Spleen (tissue), 11 donors: Measurements from ENCODE around the gene DGKA. TPM values are rescaled to one million over a fixed set of nuclear protein-coding genes. Genes with fewer than 3 reads are reported as not detected.

ENCODE experiments used
- DNase-seq: peaks from one replicate; pipeline ENCODE4 v3.0.0-alpha.2; 2020
- H3K27ac ChIP-seq, 8 donors: fragments of 200-600 bp; sonication (generic) in 7 of 8; 1 replicate in 4 of 8; 2 replicates in 4 of 8; pipeline versions ENCODE4 v1.5.0 to v1.8.0; 2016 to 2021; ENCODE audit warnings: inconsistent platforms in 4 of 8, mild to moderate bottlenecking in 4 of 8, moderate library complexity in 1 of 8
- H3K27me3 ChIP-seq, 7 donors: fragments of 200-600 bp; sonication (generic) in 6 of 7; replicated peaks in 1 of 7; 1 replicate in 4 of 7; 2 replicates in 3 of 7; pipeline versions ENCODE4 v1.5.0 to v1.8.0; 2016 to 2021; ENCODE audit warnings: inconsistent platforms in 3 of 7, mild to moderate bottlenecking in 1 of 7
- H3K36me3 ChIP-seq, 6 donors: fragments of 200-600 bp; sonication (generic) in 5 of 6; 1 replicate in 4 of 6; 2 replicates in 2 of 6; pipeline versions ENCODE4 v1.5.0 to v1.8.0; 2016 to 2021; ENCODE audit warnings: inconsistent platforms in 2 of 6
- H3K4me1 ChIP-seq, 6 donors: fragments of 200-600 bp; sonication (generic) in 5 of 6; 1 replicate in 3 of 6; 2 replicates in 3 of 6; pipeline versions ENCODE4 v1.5.0 to v1.8.0; 2016 to 2021; ENCODE audit warnings: inconsistent platforms in 3 of 6
- H3K4me3 ChIP-seq, 8 donors: fragments of 200-600 bp; sonication (generic) in 7 of 8; 1 replicate in 4 of 8; 2 replicates in 4 of 8; pipeline versions ENCODE4 v1.5.0 to v1.8.0; 2016 to 2021; ENCODE audit warnings: inconsistent platforms in 4 of 8, mild to moderate bottlenecking in 4 of 8, moderate library complexity in 2 of 8
- H3K9me3 ChIP-seq, 8 donors: fragments of 200-600 bp; sonication (generic) in 7 of 8; 1 replicate in 4 of 8; 2 replicates in 4 of 8; pipeline versions ENCODE4 v1.5.0 to v1.8.0; 2016 to 2021; ENCODE audit warnings: inconsistent platforms in 4 of 8
- CTCF ChIP-seq, 11 experiments: fragments of 200-600 bp in 7 of 11; fragments of 450-650 bp in 4 of 11; sonication (generic) in 4 of 11; IDR thresholded peaks in 8 of 11; conservative IDR thresholded peaks in 3 of 11; 1 replicate in 7 of 11; 2 replicates in 4 of 11; pipeline versions ENCODE4 v1.4.0 to v1.8.0; 2016 to 2021; ENCODE audit warnings: antibody characterized with exemption in 11 of 11, inconsistent platforms in 4 of 11, mild to moderate bottlenecking in 1 of 11
- POLR2A ChIP-seq, 3 donors: fragments of 450-650 bp; IDR thresholded peaks; one replicate each; pipeline ENCODE4 v1.5.1; 2017; ENCODE audit warnings: antibody characterized with exemption in 3 of 3, mild to moderate bottlenecking in 1 of 3
- POLR2AphosphoS5 ChIP-seq, 3 donors: sonication (generic); formaldehyde crosslinking; IDR thresholded peaks; one replicate each; pipeline ENCODE4 v1.5.1; 2017; ENCODE audit warnings: antibody characterized with exemption in 3 of 3
- WGBS, 5 donors: extraction: QIAGEN DNeasy Blood & Tissue Kit in 3 of 5; methylation state at CpG; one replicate each; pipeline versions ENCODE4 v1.1.5 to v1.1.7; 2013 to 2018; 5-methylcytosine and 5-hydroxymethylcytosine counted together
- intact Hi-C: fragments of 100-400 bp; cut with DNase I; formaldehyde crosslinking; loops from one replicate; pipeline ENCODE4 v1.15.0; 2023; ENCODE audit warnings: low total_unique reads
- polyA plus RNA-seq, 3 donors: library from polyadenylated mRNA; stranded (reverse); fragments of 200-250 nt; gene quantifications; one replicate each; pipeline ENCODE4 v1.2.1, GENCODE V29; 2013
- total RNA-seq, 7 donors: library from RNA; depleted of rRNA in 3 of 7; stranded (reverse); fragments of >200 nt in 3 of 7; fragmentation: NEBNext Ultra II Directional in 4 of 7; extraction: Animal tissue kit (Norgen Biotek cat#: 25700) in 4 of 7; gene quantifications; one replicate each; pipeline versions ENCODE4 v1.1.0 to v1.2.1, GENCODE V29; 2016 to 2021
- donor health status: healthy with polysubstance abuse.
- donor health status: DM: no; HTN: no; CAD: no; lungs with moderate emphysema.
- donor health status: DM: no; HTN: no; CAD: no.
- donor health status: Bipolar disorder and iron deficiency.
- donor health status: healthy.
- donor health status: DM: no; HTN: no; CAD: no.
- donor health status: DM: yes; HTN: yes; CAD: no.

Gene DGKA
- total and polyA plus RNA-seq, 10 donors, result 73.8 to 261 (median 174) TPM

- H3K36me3 ChIP-seq, result peaks cover 0 to 43% (median 9%) of the 10 kb centered on the region in 6 donors
- DNase-seq, result no peak
- peak overlapping the region in 3 of 8 donors; percentile 94 to 99 (median 96) for H3K27ac ChIP-seq
- 80 to 88% (median 84%) methylated on average over 4 of the region's 4 CpGs for WGBS, 5 donors
- intact Hi-C loops, result loop anchor here (5.0 kb wide), 1 partner anchor 93 kb away; no protein-coding TSS in a partner anchor
- TF ChIP-seq POLR2AphosphoS5 (IDR thresholded peaks at IDR 0.05), result no peak
- H3K27me3 ChIP-seq, result no peaks in the 10 kb centered on the region
- peaks cover 29 to 92% (median 64%) of the 10 kb centered on the region in 6 donors for H3K4me1 ChIP-seq
- no peak overlapping the region for H3K4me3 ChIP-seq
- H3K9me3 ChIP-seq, result no peaks in the 10 kb centered on the region
Measured at GRCh38 chr12:55925371-55925770, 5.6 kb upstream of the DGKA start.

GRCh38 chr12:55925870-55926737 lies 4.9 kb upstream of the DGKA start:
- no peak for DNase-seq

DNA sequence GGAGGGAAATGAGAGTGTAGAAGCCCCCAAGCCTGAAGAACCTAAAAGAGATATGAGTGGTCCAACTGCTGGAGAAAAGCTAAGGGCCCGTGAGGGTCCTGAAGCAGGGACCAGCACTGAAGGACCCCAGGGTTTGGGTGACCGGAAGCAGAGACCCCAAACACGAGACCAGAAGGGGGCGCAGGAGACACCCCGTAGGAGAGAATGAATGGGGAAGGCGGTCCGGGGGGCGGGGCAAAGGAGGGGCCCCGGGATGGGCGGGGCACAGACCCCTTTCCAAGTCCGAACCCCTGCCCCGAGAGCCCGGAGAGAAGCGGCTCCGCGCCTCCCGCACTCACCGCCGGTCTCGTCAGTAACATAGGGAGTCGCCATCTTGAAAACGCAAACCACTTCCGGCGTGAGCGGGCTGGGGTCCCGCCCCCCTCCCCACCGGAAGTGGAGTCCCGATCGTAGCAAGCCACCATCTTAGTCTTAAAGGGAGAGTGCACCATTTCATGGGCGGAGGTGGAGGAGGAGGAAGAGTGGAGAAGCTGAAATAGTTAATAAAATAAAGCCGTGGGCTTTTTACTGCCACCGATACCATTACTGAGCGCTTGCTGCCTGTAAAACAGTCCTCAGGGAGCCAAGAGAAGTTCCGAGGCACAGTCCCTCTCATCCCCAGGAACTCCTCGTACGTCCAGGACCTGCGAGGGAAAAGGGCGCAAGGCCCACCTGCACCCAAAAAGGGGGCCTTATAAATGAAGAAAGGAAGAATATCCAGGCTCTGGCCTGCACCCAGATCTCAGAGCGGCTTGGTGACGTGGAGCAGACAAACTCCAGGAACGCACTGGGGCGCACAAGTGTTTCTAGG lies 4.0 kb upstream of the DGKA start:
- Histone ChIP-seq H3K36me3 (peaks cover 0 to 33% (median 6%) of the 10 kb centered on the region in 6 donors), H3K9me3 (no peaks in the 10 kb centered on the region), H3K4me1 (peaks cover 34 to 89% (median 66%) of the 10 kb centered on the region in 6 donors), H3K27ac (peak overlapping the region; percentile 93 to 99 (median 96)), H3K4me3 (peak overlapping the region; percentile 70 to 98 (median 88)), H3K27me3 (no peaks in the 10 kb centered on the region)
- intact Hi-C loops, result loop anchor here (5.0 kb wide), 1 partner anchor 95 kb away; no protein-coding TSS in a partner anchor
- WGBS, 5 donors, result 0 to 1% (median 0%) methylated on average over 30 to 42 of the region's 42 CpGs
- peak; percentile 98 for DNase-seq
- peak in 1 of 3 donors; percentile 30 for TF ChIP-seq POLR2A (IDR thresholded peaks at IDR 0.05)
- TF ChIP-seq POLR2AphosphoS5 (IDR thresholded peaks at IDR 0.05), result peak; percentile 83 to 88 (median 87)
- TF ChIP-seq CTCF (IDR thresholded peaks at IDR 0.05 in 8 of 11, conservative IDR thresholded peaks at IDR 0.05 in 3 of 11), result peak; percentile 52 to 80 (median 73)

More at GRCh38 chr12:55925870-55926737, 4.9 kb upstream of the DGKA start:
- Histone ChIP-seq H3K9me3 (no peaks in the 10 kb centered on the region), H3K36me3 (peaks cover 0 to 40% (median 9%) of the 10 kb centered on the region in 6 donors), H3K4me3 (peak overlapping the region; percentile 70 to 98 (median 88)), H3K4me1 (peaks cover 37 to 92% (median 68%) of the 10 kb centered on the region in 6 donors), H3K27ac (peak overlapping the region; percentile 93 to 99 (median 96)), H3K27me3 (no peaks in the 10 kb centered on the region)
- no peak for TF ChIP-seq POLR2AphosphoS5 (IDR thresholded peaks at IDR 0.05)
- no peak for TF ChIP-seq POLR2A (IDR thresholded peaks at IDR 0.05)
- no peak for TF ChIP-seq CTCF (IDR thresholded peaks at IDR 0.05 in 8 of 11, conservative IDR thresholded peaks at IDR 0.05 in 3 of 11)
- intact Hi-C loops, result loop anchor here (5.0 kb wide), 1 partner anchor 94 kb away; no protein-coding TSS in a partner anchor
- 12 to 19% (median 18%) methylated on average over 10 of the region's 10 CpGs for WGBS, 5 donors
